Ascending aorta (tissue), 2 donors: ENCODE data around the gene VTI1A. TPM values are rescaled to one million over a fixed set of nuclear protein-coding genes. Genes with fewer than 3 reads are reported as not detected.
"Not testable (repeated sequence)": the region's sequence is repeated elsewhere in the genome, so short reads cannot be mapped to it uniquely, and the experiment has no call there.

Experiments
- DNase-seq, 2 donors: peaks; one replicate each; pipeline ENCODE4 v3.0.0-alpha.2; 2019; ENCODE audit warnings: low spot score in 2 of 2
- H3K27ac ChIP-seq, 2 donors: fragments of 200-600 bp; sonication (generic); one replicate each; pipeline ENCODE4 v1.5.1; 2016 to 2017; ENCODE audit warnings: mild to moderate bottlenecking in 1 of 2
- H3K27me3 ChIP-seq: fragments of 200-600 bp; sonication (generic); one replicate; pipeline ENCODE4 v1.5.1; 2017
- H3K36me3 ChIP-seq, 2 donors: fragments of 200-600 bp; sonication (generic); one replicate each; pipeline ENCODE4 v1.5.1; 2016
- H3K4me1 ChIP-seq, 2 donors: fragments of 200-600 bp; sonication (generic); one replicate each; pipeline ENCODE4 v1.5.1; 2016 to 2017; ENCODE audit warnings: mild to moderate bottlenecking in 1 of 2
- H3K4me3 ChIP-seq, 2 donors: fragments of 200-600 bp; sonication (generic); one replicate each; pipeline ENCODE4 v1.5.1; 2016 to 2017; ENCODE audit warnings: mild to moderate bottlenecking in 1 of 2
- H3K9me3 ChIP-seq, 2 donors: fragments of 200-600 bp; sonication (generic); one replicate each; pipeline ENCODE4 v1.5.1; 2016
- CTCF ChIP-seq, 3 experiments: fragments of 200-600 bp in 2 of 3; fragments of 450-650 bp in 1 of 3; sonication (generic) in 2 of 3; IDR thresholded peaks; one replicate each; pipeline ENCODE4 v1.5.1; 2016 to 2019; ENCODE audit warnings: antibody characterized with exemption in 3 of 3, mild to moderate bottlenecking in 1 of 3, moderate library complexity in 1 of 3
- intact Hi-C: fragments of 100-400 bp; cut with DNase I; formaldehyde crosslinking; loops from one replicate; pipeline ENCODE4 v1.15.1; 2023
- total RNA-seq: library from RNA; depleted of rRNA; stranded (reverse); fragments of >200 nt; gene quantifications from one replicate; pipeline ENCODE4 v1.1.0, GENCODE V29; 2016

The VTI1A gene
- 32.5 TPM for total RNA-seq

GRCh38 chr10:112446855-112447619 lies at the start of gene VTI1A, which contains the start of gene ZDHHC6:
Gene VTI1A (plus strand): TSS chr10:112447215. CDS start chr10:112447374, 159 bp downstream.
Gene ZDHHC6 (minus strand): TSS chr10:112446914. CDS start chr10:112445436, 1,478 bp downstream.
- H3K4me1 ChIP-seq = peaks cover 0 to 13% of the 10 kb centered on the region in 2 donors
- peak; percentile 24 to 91 for DNase-seq
- H3K36me3 ChIP-seq = peaks cover 3 to 26% of the 10 kb centered on the region in 2 donors
- peak within 1 kb of the TSS; percentile 72 to 88 for H3K4me3 ChIP-seq
- no peaks in the 10 kb centered on the region for H3K9me3 ChIP-seq
- H3K27ac ChIP-seq = peak within 1 kb of the TSS; percentile 69 to 90
- intact Hi-C loops = loop anchor here (5.0 kb wide), 1 partner anchor 265 kb away; the partner anchor contains the start of gene GPAM
- H3K27me3 ChIP-seq = no peaks in the 10 kb centered on the region
- TF ChIP-seq CTCF (IDR thresholded peaks at IDR 0.05) = peak in 2 of 3 experiments; percentile 17 to 20

- DNase-seq = no peak
- H3K27me3 ChIP-seq = no peaks in the 10 kb centered on the region
- no peak overlapping the region for H3K4me3 ChIP-seq
- no peaks in the 10 kb centered on the region for H3K36me3 ChIP-seq
- intact Hi-C loops = no loop called here
- TF ChIP-seq CTCF (IDR thresholded peaks at IDR 0.05) = no peak
- no peak overlapping the region for H3K27ac ChIP-seq
- no peaks in the 10 kb centered on the region for H3K9me3 ChIP-seq
- no peaks in the 10 kb centered on the region for H3K4me1 ChIP-seq
Observed at GRCh38 chr10:112397592-112397991, 49.4 kb upstream of the VTI1A start.

- no peak for DNase-seq
- Histone ChIP-seq H3K27me3 (no peaks in the 10 kb centered on the region), H3K9me3 (no peaks in the 10 kb centered on the region), H3K4me1 (no peaks in the 10 kb centered on the region), H3K4me3 (no peak overlapping the region), H3K36me3 (no peaks in the 10 kb centered on the region), H3K27ac (no peak overlapping the region)
- TF ChIP-seq CTCF (IDR thresholded peaks at IDR 0.05) = no peak
- intact Hi-C loops = no loop called here
Observed at GRCh38 chr10:112402917-112403316, 44.1 kb upstream of the VTI1A start.

- Histone ChIP-seq H3K4me1 (no peaks in the 10 kb centered on the region), H3K27me3 (no peaks in the 10 kb centered on the region), H3K27ac (no peak overlapping the region), H3K9me3 (no peaks in the 10 kb centered on the region), H3K4me3 (no peak overlapping the region), H3K36me3 (no peaks in the 10 kb centered on the region)
- intact Hi-C loops = no loop called here
- TF ChIP-seq CTCF (IDR thresholded peaks at IDR 0.05) = no peak
- no peak for DNase-seq
Observed at GRCh38 chr10:112404617-112405016, 42.4 kb upstream of the VTI1A start.

GRCh38 chr10:112406806-112407205 lies 40.2 kb upstream of the VTI1A start:
- DNase-seq, H3K27me3 ChIP-seq, intact Hi-C loops, H3K36me3 ChIP-seq, H3K4me1 ChIP-seq, H3K9me3 ChIP-seq, H3K4me3 ChIP-seq, H3K27ac ChIP-seq: not testable (repeated sequence)

GRCh38 chr10:112407696-112408095 lies 39.3 kb upstream of the VTI1A start:
- H3K4me1 ChIP-seq = no peaks in the 10 kb centered on the region
- H3K27me3 ChIP-seq = no peaks in the 10 kb centered on the region
- H3K9me3 ChIP-seq = no peaks in the 10 kb centered on the region
- no peak for TF ChIP-seq CTCF (IDR thresholded peaks at IDR 0.05)
- no peak overlapping the region for H3K27ac ChIP-seq
- no peaks in the 10 kb centered on the region for H3K36me3 ChIP-seq
- no peak for DNase-seq
- no peak overlapping the region for H3K4me3 ChIP-seq
- intact Hi-C loops = no loop called here
